BJ (cell line): ENCODE results near the gene ST7. TPM values are rescaled to one million over a fixed set of nuclear protein-coding genes. Genes with fewer than 3 reads are reported as not detected.

Experiments
- CTCF ChIA-PET: fragments of 350-600 bp; formaldehyde crosslinking; extraction: SDS; loops from one replicate; lab custom pipeline; 2021; ENCODE audit warnings: antibody characterized with exemption, inconsistent platforms; lab: Yijun Ruan, JAX
- POLR2A ChIA-PET: fragments of 300-600 bp; sonication (Branson Sonifier 250); formaldehyde crosslinking; extraction: SDS; loops from one replicate; lab custom pipeline; 2021; ENCODE audit warnings: antibody characterized with exemption; lab: Charles Lee
- DNase-seq: peaks from one replicate; pipeline ENCODE4 v3.0.0-alpha.2; 2011; ENCODE audit warnings: low read depth
- H3K27me3 ChIP-seq: 2 replicates; pipeline ENCODE4 v1.6.0; 2011; ENCODE audit warnings: low read length; ENCODE audit not compliant: control insufficient read depth, insufficient read depth
- H3K36me3 ChIP-seq: 2 replicates; pipeline ENCODE4 v1.5.1; 2011; ENCODE audit warnings: low read length; ENCODE audit not compliant: control insufficient read depth, insufficient read depth
- H3K4me3 ChIP-seq: 2 replicates; pipeline ENCODE4 v1.5.1; 2011; ENCODE audit warnings: low read depth, mild to moderate bottlenecking, control low read depth, low read length
- CTCF ChIP-seq: IDR thresholded peaks from 2 replicates; pipeline ENCODE4 v1.5.1; 2011; ENCODE audit warnings: low read depth, mild to moderate bottlenecking, control low read depth, inconsistent platforms, low read length, moderate library complexity; ENCODE audit not compliant: insufficient read depth
- polyA plus RNA-seq: library from polyadenylated mRNA; depleted of rRNA; stranded (reverse); fragments of >200 nt; gene quantifications from 2 replicates; pipeline ENCODE4 v1.2.3, GENCODE V29; 2011

ST7 gene
- polyA plus RNA-seq, 1 experiment: 16.0 TPM

- POLR2A ChIA-PET: no interaction called here
- no peak for TF ChIP-seq CTCF
- DNase-seq: no peak
- Histone ChIP-seq H3K4me3 (no peak overlapping the region), H3K27me3 (no peaks in the 10 kb centered on the region), H3K36me3 (no peaks in the 10 kb centered on the region)
- CTCF ChIA-PET: interaction anchor here (1.2 kb wide), 1 partner anchor 18 kb away, joined by 3 read pairs; no protein-coding TSS in a partner anchor
These were observed 2.4 kb upstream of the ST7 start for GRCh38 chr7:116950889-116951351.

GRCh38 chr7:116951366-116952292 lies 1.7 kb upstream of the ST7 start:
- no peak for DNase-seq
- H3K27me3 ChIP-seq: no peaks in the 10 kb centered on the region
- no peak for TF ChIP-seq CTCF
- H3K4me3 ChIP-seq: no peak overlapping the region
- ChIA-PET CTCF (no interaction called here), POLR2A (no interaction called here)
- H3K36me3 ChIP-seq: no peaks in the 10 kb centered on the region

- CTCF ChIA-PET: interaction anchor here (1.0 to 2.4 kb wide), 2 partner anchors 169 to 175 kb away, joined by 3 to 6 read pairs; no protein-coding TSS in a partner anchor
- DNase-seq: no peak
- Histone ChIP-seq H3K36me3 (no peaks in the 10 kb centered on the region), H3K4me3 (peak overlapping the region; percentile 80), H3K27me3 (no peaks in the 10 kb centered on the region)
- POLR2A ChIA-PET: no interaction called here
- TF ChIP-seq CTCF: no peak
These were observed 498 bp upstream of the ST7 start for GRCh38 chr7:116952635-116953371.

GRCh38 chr7:116953906-116954838 lies 871 bp downstream of the ST7 start:
- peak; percentile 51 for DNase-seq
- ChIA-PET CTCF (interaction anchor here (0.5 to 2.4 kb wide), 9 partner anchors 17 to 174 kb away, joined by 3 to 6 read pairs (median 3); no protein-coding TSS in a partner anchor), POLR2A (interaction anchor here (0.6 to 0.7 kb wide), 3 partner anchors 62 to 625 kb away, joined by 3 to 7 read pairs (median 3); no protein-coding TSS in a partner anchor)
- no peaks in the 10 kb centered on the region for H3K36me3 ChIP-seq
- H3K27me3 ChIP-seq: no peaks in the 10 kb centered on the region
- H3K4me3 ChIP-seq: peak overlapping the region; percentile 80
- TF ChIP-seq CTCF: 0 out of 2 replicates have a peak, but pooled peaks have one; percentile 2
